ENCODE data around the gene ACADM. TPM values are rescaled to one million over a fixed set of nuclear protein-coding genes. Genes with fewer than 3 reads are reported as not detected.

The ACADM gene
- total and polyA plus RNA-seq, 2 donors (not counting 3 experiments of a cell fraction or from before 2014, with no cell fraction given), result 10.8 to 32.5 TPM

GRCh38 chr1:75707191-75707590, 17.3 kb upstream of the ACADM start:
- no peak overlapping the region for H3K4me2 ChIP-seq (ENCODE audit: insufficient read depth, low read length)
- CTCF ChIA-PET, result no interaction called here
- H2AFZ ChIP-seq (ENCODE audit: low read depth, low read length), result no peak overlapping the region
- FAIRE-seq (no peak), DNase-seq (ENCODE audit: low read depth, low spot score) (no peak)
- intact Hi-C loops (cut with micrococcal nuclease), result no loop called here
- H3K27ac ChIP-seq (ENCODE audit: insufficient read depth, low read depth, low read length), result no peak overlapping the region
- H3K4me1 ChIP-seq (ENCODE audit: control insufficient read depth, extremely low read depth, insufficient read depth, low read length), result no peaks in the 10 kb centered on the region
- H3K36me3 ChIP-seq (ENCODE audit: control insufficient read depth in 2 of 2, extremely low read depth in 1 of 2, insufficient read depth in 2 of 2, low read length in 2 of 2), result no peaks in the 10 kb centered on the region
- H3K79me2 ChIP-seq (ENCODE audit: control insufficient read depth, insufficient read depth, low read length), result no peaks in the 10 kb centered on the region
- POLR2A ChIA-PET, result no interaction called here
- H4K20me1 ChIP-seq (replicated peaks; ENCODE audit: control insufficient read depth, extremely low read depth, insufficient read depth, low read length), result no peaks in the 10 kb centered on the region
- no peaks in the 10 kb centered on the region for H3K27me3 ChIP-seq (ENCODE audit: control insufficient read depth in 2 of 2, insufficient read depth in 2 of 2, low read length in 2 of 2)
- dilution Hi-C loops (cut with MboI; ENCODE audit: extremely low pct_ligation_motif_present, low sequenced_read_pairs), result no loop called here
- H3K9me1 ChIP-seq (replicated peaks; ENCODE audit: control insufficient read depth, extremely low read depth, insufficient read depth, low read length), result no peaks in the 10 kb centered on the region
- no peak overlapping the region for H3K9ac ChIP-seq (replicated peaks; ENCODE audit: extremely low read depth, insufficient read depth, low read length)
- TF ChIP-seq MYC (IDR thresholded peaks at IDR 0.05; ENCODE audit: low read depth, low read length) (no peak), CTCF (IDR thresholded peaks at IDR 0.05; ENCODE audit: extremely low read depth in 1 of 2, insufficient read depth in 1 of 2, low read depth in 1 of 2, low read length in 2 of 2) (no peak), JUN (IDR thresholded peaks at IDR 0.05; ENCODE audit: borderline replicate concordance, insufficient read depth, insufficient read length, low read depth) (no peak), FOS (IDR thresholded peaks at IDR 0.05; ENCODE audit: borderline replicate concordance, insufficient read depth, low read length) (no peak), POLR2AphosphoS5 (IDR thresholded peaks at IDR 0.05; ENCODE audit: insufficient read depth, low read depth, low read length) (no peak)
- no peak overlapping the region for H3K4me3 ChIP-seq (replicated peaks in 1 of 3; ENCODE audit: insufficient read depth in 1 of 3, low read depth in 1 of 3, low read length in 3 of 3)
- no TSS peak for BruUV-seq (replicated peaks)
- no peaks in the 10 kb centered on the region for H3K9me3 ChIP-seq (replicated peaks; ENCODE audit: control insufficient read depth, insufficient read depth, low read length)

- ChIA-PET CTCF (no interaction called here), POLR2A (no interaction called here)
- DNase-seq (ENCODE audit: low read depth, low spot score) (no peak), FAIRE-seq (no peak)
- no peaks in the 10 kb centered on the region for H3K9me1 ChIP-seq (replicated peaks; ENCODE audit: control insufficient read depth, extremely low read depth, insufficient read depth, low read length)
- peaks cover 0 to 2% of the 10 kb centered on the region in 2 experiments for H3K27me3 ChIP-seq (ENCODE audit: control insufficient read depth in 2 of 2, insufficient read depth in 2 of 2, low read length in 2 of 2)
- H4K20me1 ChIP-seq (replicated peaks; ENCODE audit: control insufficient read depth, extremely low read depth, insufficient read depth, low read length), result no peaks in the 10 kb centered on the region
- no peaks in the 10 kb centered on the region for H3K9me3 ChIP-seq (replicated peaks; ENCODE audit: control insufficient read depth, insufficient read depth, low read length)
- no TSS peak for BruUV-seq (replicated peaks)
- H3K27ac ChIP-seq (ENCODE audit: insufficient read depth, low read depth, low read length), result no peak overlapping the region
- no peaks in the 10 kb centered on the region for H3K36me3 ChIP-seq (ENCODE audit: control insufficient read depth in 2 of 2, extremely low read depth in 1 of 2, insufficient read depth in 2 of 2, low read length in 2 of 2)
- dilution Hi-C loops (cut with MboI; ENCODE audit: extremely low pct_ligation_motif_present, low sequenced_read_pairs) (no loop called here), intact Hi-C loops (cut with micrococcal nuclease) (no loop called here)
- H3K79me2 ChIP-seq (ENCODE audit: control insufficient read depth, insufficient read depth, low read length), result no peaks in the 10 kb centered on the region
- no peak for TF ChIP-seq FOS (IDR thresholded peaks at IDR 0.05; ENCODE audit: borderline replicate concordance, insufficient read depth, low read length)
- TF ChIP-seq GATA2 (IDR thresholded peaks at IDR 0.05; ENCODE audit: insufficient read depth, insufficient read length, low read depth, low read length), result no peak
- no peak for TF ChIP-seq MYC (IDR thresholded peaks at IDR 0.05; ENCODE audit: low read depth, low read length)
- no peak for TF ChIP-seq CTCF (IDR thresholded peaks at IDR 0.05; ENCODE audit: extremely low read depth in 1 of 2, insufficient read depth in 1 of 2, low read depth in 1 of 2, low read length in 2 of 2)
- no peak for TF ChIP-seq POLR2AphosphoS5 (IDR thresholded peaks at IDR 0.05; ENCODE audit: insufficient read depth, low read depth, low read length)
- TF ChIP-seq EZH2 (IDR thresholded peaks at IDR 0.05; ENCODE audit: borderline replicate concordance, low read depth, low read length, severe bottlenecking), result no peak
- no peak for TF ChIP-seq POLR2A (IDR thresholded peaks at IDR 0.05; ENCODE audit: low read depth, low read length)
- H3K4me2 ChIP-seq (ENCODE audit: insufficient read depth, low read length), result no peak overlapping the region
- no peak overlapping the region for H3K4me3 ChIP-seq (replicated peaks in 1 of 3; ENCODE audit: insufficient read depth in 1 of 3, low read depth in 1 of 3, low read length in 3 of 3)
- H2AFZ ChIP-seq (ENCODE audit: low read depth, low read length), result no peak overlapping the region
- no peak overlapping the region for H3K9ac ChIP-seq (replicated peaks; ENCODE audit: extremely low read depth, insufficient read depth, low read length)
- no peaks in the 10 kb centered on the region for H3K4me1 ChIP-seq (ENCODE audit: control insufficient read depth, extremely low read depth, insufficient read depth, low read length)
Observed at GRCh38 chr1:75708910-75709309, 15.6 kb upstream of the ACADM start.

Measured in endothelial cell of umbilical vein (primary cell).